H54 (cell line): ENCODE measurements around the gene LRCOL1.

Experiments used
- DNase-seq: peaks from one replicate; pipeline ENCODE4 v3.0.0; 2011; ENCODE audit warnings: low spot score, mixed read lengths; ENCODE audit not compliant: insufficient read length
- FAIRE-seq: peaks from 3 replicates; lab custom pipeline; 2011; peaks lifted over from hg19 to GRCh38; lab: Jason Lieb, UNC
- POLR2A ChIP-seq: IDR thresholded peaks from 2 replicates; pipeline ENCODE4 v1.6.1; 2011; ENCODE audit warnings: low read depth, mild to moderate bottlenecking, low read length

Gene LRCOL1

DNA sequence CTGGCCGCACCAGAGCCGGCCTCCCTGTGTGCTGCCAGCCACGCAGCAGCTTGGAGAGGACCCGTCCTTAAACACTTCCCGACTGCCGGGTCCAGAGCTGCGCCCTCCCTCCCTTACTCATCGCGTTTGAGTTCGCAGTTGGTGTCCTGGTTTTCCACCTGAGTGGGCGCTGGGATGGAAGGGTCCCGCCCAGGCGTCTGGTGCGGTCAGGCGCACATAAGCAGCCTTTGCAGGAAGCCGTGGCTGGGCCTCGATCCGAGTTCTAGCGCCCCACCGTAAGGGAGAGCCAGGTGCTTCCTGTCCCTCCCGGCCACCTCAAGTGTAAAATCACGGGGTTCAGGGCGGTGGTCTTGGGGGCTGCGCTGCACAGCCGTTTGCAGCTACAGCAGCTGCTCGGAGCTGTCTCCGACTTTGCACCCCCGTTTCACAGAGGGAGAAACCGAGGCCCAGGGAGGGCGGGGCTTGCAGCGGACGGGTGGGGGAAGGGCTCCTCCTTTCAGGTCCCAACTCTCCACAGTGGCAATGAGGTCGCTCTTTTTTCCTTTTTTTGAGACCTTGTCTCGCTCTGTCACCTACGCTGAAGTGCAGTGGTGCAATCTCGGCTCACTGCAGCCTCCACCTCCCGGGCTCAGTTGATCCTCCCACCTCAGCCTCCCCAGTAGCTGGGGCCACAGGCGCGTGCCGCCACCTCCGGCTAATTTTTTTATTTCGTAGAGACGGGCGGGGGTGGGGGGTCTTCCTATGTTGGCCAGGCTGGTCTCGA, 51.3 kb downstream of the LRCOL1 start:
- FAIRE-seq (no peak), DNase-seq (no peak)
- TF ChIP-seq POLR2A = no peak

DNA sequence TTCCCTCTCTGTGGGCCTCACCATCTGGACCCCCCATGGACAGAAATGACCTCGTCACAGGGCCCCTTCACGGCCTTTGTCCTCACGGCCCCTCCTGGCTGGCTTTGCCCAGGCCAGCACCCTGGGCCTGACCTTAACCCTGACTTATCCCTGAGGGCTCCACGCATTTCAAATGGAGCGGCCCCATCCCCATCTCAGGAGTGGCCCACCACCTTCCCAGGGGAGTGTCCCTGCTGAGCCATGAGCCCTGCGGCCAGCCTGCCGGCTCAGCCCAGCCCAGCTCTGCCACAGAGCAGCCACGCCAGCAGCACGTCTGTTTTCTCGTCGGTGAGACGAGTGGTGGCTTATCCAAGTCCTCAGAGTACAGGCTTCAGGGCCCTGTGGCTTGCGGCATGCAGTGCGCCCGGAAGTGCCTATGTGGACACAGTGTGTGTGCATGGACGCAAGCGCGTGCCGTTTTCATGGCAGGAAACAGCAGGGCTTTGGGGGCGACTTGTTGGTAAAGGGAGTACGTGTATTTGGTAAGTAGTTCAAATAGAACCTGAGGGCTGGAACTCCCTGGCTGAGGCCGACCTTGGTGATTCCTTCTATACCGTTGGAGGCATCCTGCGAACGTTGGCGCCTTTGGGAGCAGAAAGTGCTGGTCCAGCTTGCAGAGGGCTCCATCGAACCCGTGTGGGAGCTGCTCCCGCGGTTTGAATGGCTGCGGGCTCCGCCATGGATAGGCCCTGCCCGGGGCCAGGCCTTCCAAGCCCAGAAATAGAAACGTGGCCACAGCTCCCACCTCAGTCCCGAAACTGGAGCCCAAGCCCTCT, 52.1 kb downstream of the LRCOL1 start:
- DNase-seq = no peak
- no peak for TF ChIP-seq POLR2A
- no peak for FAIRE-seq

DNA sequence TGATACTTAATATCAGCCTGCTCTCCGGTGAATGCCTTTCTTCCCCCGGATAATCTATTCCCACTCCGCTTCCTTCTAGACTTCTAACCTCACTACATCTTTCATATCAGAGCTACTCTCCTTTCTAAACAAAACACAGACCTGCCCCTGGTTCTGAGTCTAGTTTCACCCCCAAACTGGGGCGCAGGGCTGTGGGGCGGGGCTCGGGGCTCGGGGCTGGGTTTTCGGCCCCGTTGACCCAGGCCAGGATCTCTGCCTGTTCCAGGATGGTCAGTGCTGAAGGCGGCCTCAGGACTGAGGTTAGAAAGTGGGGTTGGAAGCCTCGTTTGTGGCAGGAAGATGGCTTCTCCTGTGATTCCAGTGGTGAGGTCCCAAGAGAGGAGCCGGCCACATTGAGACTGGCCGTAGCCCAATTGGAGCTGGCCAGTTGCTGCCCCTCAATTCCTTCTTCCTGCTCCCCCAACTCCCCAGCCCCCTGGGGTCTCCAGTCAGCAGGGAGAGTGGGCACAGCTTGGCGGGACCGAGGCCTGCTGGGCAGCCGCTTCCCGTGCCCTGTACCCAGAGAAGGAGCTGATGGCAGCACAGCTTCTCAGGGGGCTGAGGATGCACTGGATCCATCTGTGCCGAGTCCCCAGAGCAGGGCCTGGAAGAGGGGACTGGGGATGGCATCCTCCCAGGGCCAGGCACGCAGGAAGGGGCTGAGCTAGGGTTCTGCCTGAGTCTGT, 52.9 kb downstream of the LRCOL1 start:
- FAIRE-seq = no peak
- no peak for DNase-seq
- no peak for TF ChIP-seq POLR2A

DNA sequence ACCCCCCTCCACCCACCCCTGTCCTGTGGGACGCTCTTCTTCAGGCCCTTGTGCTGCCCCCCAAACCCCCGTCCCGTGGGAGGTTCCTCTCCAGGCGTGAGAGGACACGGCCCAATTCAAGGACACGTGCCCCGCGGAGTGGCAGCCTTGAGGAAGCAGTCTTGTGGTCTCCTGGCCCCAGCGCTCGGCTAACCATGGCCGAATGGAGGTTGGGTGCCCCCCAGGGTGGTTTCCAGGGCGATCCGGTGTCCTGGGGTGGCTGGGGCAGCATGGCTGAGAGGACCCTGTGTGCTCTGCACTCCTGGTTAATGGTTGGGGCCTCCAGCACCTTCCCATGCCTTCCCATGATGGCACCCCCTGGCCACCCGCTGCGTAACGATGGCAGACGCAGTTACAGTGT, 53.6 kb downstream of the LRCOL1 start:
- TF ChIP-seq POLR2A = no peak
- DNase-seq (no peak), FAIRE-seq (no peak)

DNA sequence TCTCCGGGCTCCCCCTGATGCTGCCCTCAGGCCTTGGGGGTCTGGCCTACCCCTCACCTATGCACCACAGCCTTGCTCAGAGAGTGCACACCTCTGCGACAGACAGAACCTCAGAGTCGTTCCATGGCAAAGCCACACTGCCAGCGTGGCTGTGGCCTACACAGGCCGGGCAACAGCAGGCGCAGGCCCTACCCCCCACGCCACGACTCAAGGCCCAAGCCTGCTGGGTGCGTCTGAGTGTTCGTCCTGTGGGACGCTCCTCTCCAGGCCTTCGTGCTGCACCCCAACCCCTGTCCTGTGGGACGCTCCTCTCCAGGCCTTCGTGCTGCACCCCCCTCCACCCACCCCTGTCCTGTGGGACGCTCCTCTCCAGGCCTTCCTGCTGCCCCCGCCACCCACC, 54.2 kb downstream of the LRCOL1 start:
- DNase-seq (no peak), FAIRE-seq (no peak)
- TF ChIP-seq POLR2A = no peak

DNA sequence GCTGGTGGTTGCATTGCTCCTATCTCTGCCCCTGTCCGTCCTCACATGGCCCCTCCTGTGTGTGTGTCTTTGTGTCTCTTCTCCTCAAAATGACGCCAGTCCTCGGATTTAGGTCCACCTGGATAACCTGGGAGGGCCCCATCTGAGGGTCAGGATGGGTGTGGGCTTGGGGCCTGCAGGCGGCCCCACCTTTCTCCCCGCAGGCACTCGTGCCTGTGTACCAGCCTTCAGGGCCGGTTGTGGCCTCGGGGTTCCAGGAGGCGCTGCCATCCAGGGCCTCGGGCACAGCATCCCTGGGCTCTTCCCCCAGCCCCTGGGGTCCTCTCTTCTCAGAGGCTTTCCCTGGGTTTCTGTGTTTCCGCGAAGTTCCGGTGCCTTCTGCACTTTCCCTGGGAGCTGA, 54.7 kb downstream of the LRCOL1 start:
- TF ChIP-seq POLR2A = no peak
- no peak for FAIRE-seq
- DNase-seq = no peak

DNA sequence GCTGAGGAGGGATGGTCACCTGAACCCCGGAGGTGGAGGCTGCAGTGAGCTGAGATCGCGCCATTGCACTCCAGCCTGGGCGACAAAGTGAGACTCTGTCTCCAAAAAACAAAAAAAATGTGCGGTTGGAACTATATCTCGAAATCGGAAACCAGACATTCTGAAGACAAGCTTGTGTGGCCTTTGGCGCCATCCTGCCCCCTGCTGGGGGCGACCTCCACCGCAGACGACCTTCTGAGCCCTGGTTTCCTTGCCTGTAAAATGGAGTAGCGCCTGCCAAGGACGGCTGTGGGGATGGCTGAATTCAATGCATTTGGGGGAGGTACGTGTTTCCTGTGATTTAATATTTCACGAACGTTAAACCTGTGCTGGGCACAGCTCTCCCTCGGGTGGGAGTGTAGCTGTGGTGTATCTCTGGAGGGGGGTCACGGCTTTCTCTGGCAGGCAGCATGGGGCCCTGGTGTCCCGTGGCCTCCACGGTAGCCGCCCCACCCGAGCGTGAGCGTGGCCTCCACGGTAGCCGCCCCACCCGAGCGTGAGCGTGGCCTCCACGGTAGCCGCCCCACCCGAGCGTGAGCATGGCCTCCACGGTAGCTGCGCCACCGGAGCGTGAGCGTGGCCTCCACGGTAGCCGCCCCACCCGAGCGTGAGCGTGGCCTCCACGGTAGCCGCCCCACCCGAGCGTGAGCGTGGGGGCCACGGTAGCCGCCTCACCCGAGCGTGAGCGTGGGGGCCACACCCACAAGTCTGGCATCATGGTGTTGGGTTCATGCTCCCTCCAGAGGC, 55.3 kb downstream of the LRCOL1 start:
- FAIRE-seq = no peak
- TF ChIP-seq POLR2A = no peak
- no peak for DNase-seq
